Left lung (tissue), 10 donors: ENCODE measurements around the gene OPN1SW. TPM values are rescaled to one million over a fixed set of nuclear protein-coding genes. Genes with fewer than 3 reads are reported as not detected.

Experiments
- ATAC-seq: fragments of 200-7000 bp; cut with Tn5 transposase; one replicate; pipeline ENCODE4 v1.9.1; 2020; ENCODE audit warnings: moderate library complexity
- DNase-seq, 4 donors: peaks; one replicate each; pipeline ENCODE4 v3.0.0-alpha.2; 2013 to 2020
- H3K27ac ChIP-seq, 2 donors: fragments of 200-600 bp; sonication (generic) in 1 of 2; one replicate each; pipeline versions ENCODE4 v1.5.0 to v1.8.0; 2020 to 2021
- H3K27me3 ChIP-seq, 2 donors: fragments of 200-600 bp; sonication (generic) in 1 of 2; one replicate each; pipeline versions ENCODE4 v1.5.0 to v1.8.0; 2020 to 2021
- H3K36me3 ChIP-seq, 2 donors: fragments of 200-600 bp; sonication (generic) in 1 of 2; one replicate each; pipeline versions ENCODE4 v1.5.0 to v1.8.0; 2020 to 2021
- H3K4me1 ChIP-seq, 2 donors: fragments of 200-600 bp; one replicate each; pipeline ENCODE4 v1.8.0; 2021
- H3K4me3 ChIP-seq, 2 donors: fragments of 200-600 bp; sonication (generic) in 1 of 2; one replicate each; pipeline versions ENCODE4 v1.5.0 to v1.8.0; 2020 to 2021; ENCODE audit warnings: mild to moderate bottlenecking in 1 of 2
- H3K9me3 ChIP-seq, 2 donors: fragments of 200-600 bp; sonication (generic) in 1 of 2; one replicate each; pipeline versions ENCODE4 v1.5.0 to v1.8.0; 2020 to 2021
- intact Hi-C, 2 donors: fragments of 100-400 bp; cut with DNase I; formaldehyde crosslinking; loops; one replicate each; pipeline versions ENCODE4 v1.11.2 to v1.14.2; 2022
- polyA plus RNA-seq, 6 donors: library from polyadenylated mRNA; unstranded; fragments of 120-200 nt; gene quantifications; one replicate each; pipeline ENCODE4 v1.2.1, GENCODE V29; 2013; ENCODE audit not compliant: insufficient read length in 6 of 6
- total RNA-seq, 2 donors: library from RNA; stranded (reverse); fragmentation: NEBNext Ultra II Directional; extraction: Animal tissue kit (Norgen Biotek cat#: 25700); gene quantifications; one replicate each; pipeline ENCODE4 v1.2.1, GENCODE V29; 2021
- TF ChIP-seq, protein P1 (sequence below), 2 donors: fragments of 200-600 bp; sonication (generic) in 1 of 2; IDR thresholded peaks; one replicate each; pipeline versions ENCODE4 v1.5.0 to v1.8.0; 2021; ENCODE audit warnings: antibody characterized with exemption in 2 of 2
- donor health status: DM: no; HTN: yes; CAD: no.
- donor health status: DM: no; HTN: no; CAD: no.

Gene OPN1SW
- total and polyA plus RNA-seq, 8 donors: 1.2 to 2.3 (median 1.7) TPM; not detected in 2

DNA sequence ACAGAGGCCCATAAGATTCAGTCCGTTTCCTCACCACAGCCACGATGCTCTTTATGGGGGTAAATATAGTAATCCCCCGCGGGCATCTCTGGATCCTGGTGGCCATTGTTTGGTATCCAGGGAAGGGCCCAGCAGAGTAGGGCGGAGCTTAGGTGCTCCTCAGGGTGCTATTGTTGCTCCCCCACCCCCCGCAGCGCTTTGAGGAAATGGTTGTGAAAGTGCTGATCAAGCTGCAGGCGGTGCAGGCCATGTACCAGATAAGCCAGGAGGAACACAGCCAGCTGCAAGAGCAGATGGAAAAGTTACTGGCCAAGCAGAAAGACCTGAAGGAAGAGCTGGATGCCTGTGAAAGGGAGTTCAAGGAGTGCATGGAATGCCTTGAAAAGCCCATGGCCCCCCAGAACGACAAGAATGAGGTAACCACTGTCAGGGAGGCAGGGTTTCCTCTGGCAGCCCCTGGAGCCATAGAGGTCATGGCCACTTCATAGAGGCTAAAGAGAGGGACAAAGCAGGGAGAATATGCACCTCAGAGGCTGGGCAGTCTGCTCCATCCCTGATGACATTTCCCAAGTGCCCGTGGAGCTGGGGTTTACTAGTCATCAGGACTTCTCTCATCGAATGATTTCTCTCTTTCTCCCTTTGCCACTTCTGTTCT, 37.0 kb upstream of the OPN1SW start:
- peaks cover 0 to 10% of the 10 kb centered on the region in 2 donors for H3K4me1 ChIP-seq
- H3K4me3 ChIP-seq: no peak overlapping the region
- DNase-seq: peak in 1 of 4 donors; percentile 19
- no peaks in the 10 kb centered on the region for H3K9me3 ChIP-seq
- peak; percentile 59 for ATAC-seq
- TF ChIP-seq, protein P1, sequence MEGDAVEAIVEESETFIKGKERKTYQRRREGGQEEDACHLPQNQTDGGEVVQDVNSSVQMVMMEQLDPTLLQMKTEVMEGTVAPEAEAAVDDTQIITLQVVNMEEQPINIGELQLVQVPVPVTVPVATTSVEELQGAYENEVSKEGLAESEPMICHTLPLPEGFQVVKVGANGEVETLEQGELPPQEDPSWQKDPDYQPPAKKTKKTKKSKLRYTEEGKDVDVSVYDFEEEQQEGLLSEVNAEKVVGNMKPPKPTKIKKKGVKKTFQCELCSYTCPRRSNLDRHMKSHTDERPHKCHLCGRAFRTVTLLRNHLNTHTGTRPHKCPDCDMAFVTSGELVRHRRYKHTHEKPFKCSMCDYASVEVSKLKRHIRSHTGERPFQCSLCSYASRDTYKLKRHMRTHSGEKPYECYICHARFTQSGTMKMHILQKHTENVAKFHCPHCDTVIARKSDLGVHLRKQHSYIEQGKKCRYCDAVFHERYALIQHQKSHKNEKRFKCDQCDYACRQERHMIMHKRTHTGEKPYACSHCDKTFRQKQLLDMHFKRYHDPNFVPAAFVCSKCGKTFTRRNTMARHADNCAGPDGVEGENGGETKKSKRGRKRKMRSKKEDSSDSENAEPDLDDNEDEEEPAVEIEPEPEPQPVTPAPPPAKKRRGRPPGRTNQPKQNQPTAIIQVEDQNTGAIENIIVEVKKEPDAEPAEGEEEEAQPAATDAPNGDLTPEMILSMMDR (IDR thresholded peaks at IDR 0.05): no peak
- H3K27ac ChIP-seq: no peak overlapping the region
- H3K27me3 ChIP-seq: no peaks in the 10 kb centered on the region
- intact Hi-C loops: no loop called here
- no peaks in the 10 kb centered on the region for H3K36me3 ChIP-seq

DNA sequence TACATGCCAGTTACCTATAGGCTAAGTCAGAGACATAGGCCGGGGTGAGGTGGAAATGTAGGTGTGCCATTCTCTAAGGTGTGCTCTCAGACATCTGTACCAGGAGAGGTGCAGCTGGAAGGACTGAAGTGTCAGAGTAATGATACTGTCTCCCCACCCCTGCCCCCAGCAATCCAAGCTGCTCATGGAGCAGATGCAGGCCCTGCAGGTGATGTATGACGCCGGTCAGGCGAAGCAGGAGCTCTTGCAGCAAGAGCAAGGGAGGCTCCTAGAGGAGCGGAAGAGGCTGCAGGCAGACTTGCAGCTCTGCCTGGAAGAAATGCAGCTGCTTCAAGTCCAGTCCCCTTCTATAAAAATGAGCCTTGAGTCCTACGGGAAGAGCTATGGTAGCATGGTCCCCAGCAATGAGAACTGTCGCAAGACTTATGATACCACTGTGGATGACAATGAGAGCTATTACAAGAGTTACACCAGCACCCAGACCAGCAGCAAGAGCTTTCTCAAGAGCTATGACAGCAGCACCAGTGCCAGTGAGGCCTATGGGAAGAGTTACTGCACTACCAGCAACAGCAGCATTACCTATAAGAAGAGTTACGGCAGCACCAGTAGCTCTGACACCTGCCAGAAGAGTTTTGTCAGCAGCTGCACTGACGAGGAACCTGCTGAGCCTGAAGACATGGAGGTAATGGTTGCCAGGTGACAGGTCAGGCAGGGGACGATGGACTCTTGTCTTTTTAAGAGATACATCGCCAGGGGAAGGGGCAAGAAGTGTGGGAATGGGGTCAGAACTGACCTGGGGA, 36.2 kb upstream of the OPN1SW start:
- no peaks in the 10 kb centered on the region for H3K9me3 ChIP-seq
- no peaks in the 10 kb centered on the region for H3K36me3 ChIP-seq
- ATAC-seq (no peak), DNase-seq (no peak)
- peaks cover 0 to 10% of the 10 kb centered on the region in 2 donors for H3K4me1 ChIP-seq
- H3K4me3 ChIP-seq: no peak overlapping the region
- no peaks in the 10 kb centered on the region for H3K27me3 ChIP-seq
- TF ChIP-seq, protein P1 (IDR thresholded peaks at IDR 0.05): no peak
- H3K27ac ChIP-seq: no peak overlapping the region
- intact Hi-C loops: no loop called here

DNA sequence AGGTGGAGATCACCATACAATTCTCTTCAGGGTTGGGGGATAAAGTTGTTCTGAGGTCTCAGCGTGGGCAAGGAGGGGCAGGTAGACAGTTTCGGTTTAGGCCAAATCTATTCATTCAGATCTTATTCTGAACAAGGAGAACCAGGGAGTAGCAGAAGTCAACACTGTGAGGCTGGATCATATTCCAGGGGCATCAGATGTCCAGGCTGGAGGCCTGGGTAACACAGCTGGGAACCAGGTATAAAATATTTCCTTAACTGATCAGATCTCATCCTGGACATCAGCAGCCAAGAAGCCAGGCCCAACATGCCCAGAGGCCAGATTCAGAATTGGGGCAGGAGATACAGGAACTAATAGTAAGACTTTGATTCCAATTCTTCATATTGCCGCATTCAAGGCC, 35.4 kb upstream of the OPN1SW start:
- peaks cover 0 to 10% of the 10 kb centered on the region in 2 donors for H3K4me1 ChIP-seq
- H3K9me3 ChIP-seq: no peaks in the 10 kb centered on the region
- H3K4me3 ChIP-seq: no peak overlapping the region
- DNase-seq: no peak
- no peaks in the 10 kb centered on the region for H3K27me3 ChIP-seq
- no peak for ATAC-seq
- intact Hi-C loops: no loop called here
- no peak overlapping the region for H3K27ac ChIP-seq
- TF ChIP-seq, protein P1 (IDR thresholded peaks at IDR 0.05): no peak
- no peaks in the 10 kb centered on the region for H3K36me3 ChIP-seq

DNA sequence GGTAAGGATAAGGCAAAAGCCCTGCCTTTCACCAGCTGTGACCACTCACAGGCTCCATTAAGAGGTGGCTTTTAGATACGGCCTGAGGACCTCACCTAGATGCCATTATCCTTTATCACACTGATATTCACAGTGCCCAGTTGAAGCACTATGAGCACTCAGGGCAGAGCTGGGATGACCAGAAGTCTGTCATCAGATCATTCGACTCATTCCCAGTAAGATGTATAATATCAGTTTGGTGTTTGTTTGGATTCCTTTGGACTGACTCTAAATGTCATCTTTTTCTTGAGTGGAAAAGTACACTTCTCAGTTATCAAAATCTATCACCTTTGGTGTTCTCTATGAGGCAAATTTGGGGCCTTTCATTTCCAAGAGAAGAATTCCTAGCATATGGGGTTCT, 34.9 kb upstream of the OPN1SW start:
- H3K4me3 ChIP-seq: no peak overlapping the region
- intact Hi-C loops: no loop called here
- H3K27me3 ChIP-seq: no peaks in the 10 kb centered on the region
- H3K9me3 ChIP-seq: no peaks in the 10 kb centered on the region
- DNase-seq (no peak), ATAC-seq (no peak)
- TF ChIP-seq, protein P1 (IDR thresholded peaks at IDR 0.05): no peak
- H3K4me1 ChIP-seq: peaks cover 0 to 10% of the 10 kb centered on the region in 2 donors
- H3K36me3 ChIP-seq: no peaks in the 10 kb centered on the region
- no peak overlapping the region for H3K27ac ChIP-seq

DNA sequence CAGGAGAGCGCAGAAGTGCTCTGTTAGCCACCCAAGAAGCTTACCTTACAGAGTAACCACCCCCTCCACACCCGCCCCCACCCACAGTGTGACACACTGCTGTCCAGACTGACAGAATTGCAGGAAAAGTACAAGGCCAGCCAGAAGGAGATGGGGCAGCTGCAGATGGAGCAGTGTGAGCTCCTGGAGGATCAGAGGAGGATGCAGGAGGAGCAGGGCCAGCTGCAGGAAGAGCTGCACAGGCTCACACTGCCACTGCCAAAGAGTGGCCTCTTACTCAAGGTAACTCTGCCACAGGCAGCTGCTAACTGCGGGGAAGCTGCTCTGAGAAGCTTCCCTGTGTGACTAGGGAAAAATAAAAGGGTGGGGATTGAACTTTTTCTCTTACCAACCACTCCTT, 33.8 kb upstream of the OPN1SW start:
- no peaks in the 10 kb centered on the region for H3K36me3 ChIP-seq
- intact Hi-C loops: no loop called here
- H3K4me1 ChIP-seq: peaks cover 0 to 10% of the 10 kb centered on the region in 2 donors
- DNase-seq: no peak
- no peaks in the 10 kb centered on the region for H3K9me3 ChIP-seq
- H3K27ac ChIP-seq: no peak overlapping the region
- TF ChIP-seq, protein P1 (IDR thresholded peaks at IDR 0.05): no peak
- no peak for ATAC-seq
- no peak overlapping the region for H3K4me3 ChIP-seq
- H3K27me3 ChIP-seq: no peaks in the 10 kb centered on the region
